MCF 10A (cell line): ENCODE data around the gene SND1. TPM values are rescaled to one million over a fixed set of nuclear protein-coding genes. Genes with fewer than 3 reads are reported as not detected.
A peak's percentile ranks its signal among the peaks of the same experiment; 100 is the strongest.

Experiments used
- BruUV-seq: library from RNA; stranded (reverse); fragments of 400-500 nt; replicated peaks from 2 replicates; lab custom pipeline; 2021; lab: Mats Ljungman, UMichigan
- CTCF ChIA-PET: fragments of 300-600 bp; sonication (Branson Sonifier 250); formaldehyde crosslinking; extraction: SDS; loops from one replicate; lab custom pipeline; 2021; ENCODE audit warnings: antibody characterized with exemption, inconsistent platforms; lab: Yijun Ruan, JAX
- POLR2A ChIA-PET: fragments of 300-600, 350-650 bp; sonication (Branson Sonifier 250); formaldehyde crosslinking; extraction: SDS; loops from one replicate; lab custom pipeline; 2020; ENCODE audit warnings: antibody characterized with exemption, inconsistent platforms; lab: Yijun Ruan, JAX
- DNase-seq: peaks from one replicate; pipeline ENCODE4 v3.0.0-alpha.2; 2018; ENCODE audit not compliant: unreplicated experiment
- H3K27ac Mint-ChIP-seq: one replicate; pipeline ENCODE4 v1.8.0; 2022; ENCODE audit warnings: mild to moderate bottlenecking, low read depth, mixed read lengths; ENCODE audit not compliant: unreplicated experiment
- H3K27me3 Mint-ChIP-seq: one replicate; pipeline ENCODE4 v1.8.0; 2022; ENCODE audit warnings: mixed read lengths; ENCODE audit not compliant: insufficient read depth, unreplicated experiment
- H3K36me3 Mint-ChIP-seq: one replicate; pipeline ENCODE4 v1.8.0; 2022; ENCODE audit warnings: mild to moderate bottlenecking, moderate library complexity, mixed read lengths; ENCODE audit not compliant: insufficient read depth, unreplicated experiment
- H3K4me1 Mint-ChIP-seq: one replicate; pipeline ENCODE4 v1.8.0; 2022; ENCODE audit warnings: mixed read lengths; ENCODE audit not compliant: insufficient read depth, unreplicated experiment
- H3K4me3 Mint-ChIP-seq: one replicate; pipeline ENCODE4 v1.8.0; 2022; ENCODE audit warnings: mild to moderate bottlenecking, moderate library complexity, mixed read lengths; ENCODE audit not compliant: unreplicated experiment
- H3K9me3 Mint-ChIP-seq: one replicate; pipeline ENCODE4 v1.8.0; 2022; ENCODE audit warnings: mixed read lengths; ENCODE audit not compliant: unreplicated experiment
- CTCF ChIP-seq: fragments of 200-600 bp; IDR thresholded peaks from one replicate; pipeline ENCODE4 v1.8.0; 2022; ENCODE audit warnings: antibody characterized with exemption, mild to moderate bottlenecking; ENCODE audit not compliant: unreplicated experiment
- intact Hi-C: fragments of 100-400 bp; cut with micrococcal nuclease; formaldehyde crosslinking; loops from 2 replicates; pipeline ENCODE4 v1.14.1; 2022
- total RNA-seq: library from RNA; stranded (reverse); gene quantifications from 2 replicates; pipeline ENCODE4 v1.2.3, GENCODE V29; 2022

Gene SND1
- total RNA-seq, 1 experiment from 2014 or later, result 297 TPM

GRCh38 chr7:127816354-127817190 lies 164.6 kb downstream of the SND1 start:
- Mint-ChIP-seq H3K4me3 (no peak overlapping the region), H3K9me3 (no peaks in the 10 kb centered on the region), H3K4me1 (peaks cover 21% of the 10 kb centered on the region), H3K27ac (no peak overlapping the region), H3K27me3 (no peaks in the 10 kb centered on the region), H3K36me3 (peaks cover 12% of the 10 kb centered on the region)
- ChIA-PET POLR2A (interaction anchor here (1.0 kb wide), 1 partner anchor 12 kb away, joined by 3 read pairs; no protein-coding TSS in a partner anchor), CTCF (interaction anchor here (0.6 to 1.2 kb wide), 5 partner anchors 13 to 84 kb away, joined by 3 to 5 read pairs (median 4); no protein-coding TSS in a partner anchor)
- intact Hi-C loops, result no loop called here
- no peak for TF ChIP-seq CTCF
- BruUV-seq, result no TSS peak
- no peak for DNase-seq

DNA sequence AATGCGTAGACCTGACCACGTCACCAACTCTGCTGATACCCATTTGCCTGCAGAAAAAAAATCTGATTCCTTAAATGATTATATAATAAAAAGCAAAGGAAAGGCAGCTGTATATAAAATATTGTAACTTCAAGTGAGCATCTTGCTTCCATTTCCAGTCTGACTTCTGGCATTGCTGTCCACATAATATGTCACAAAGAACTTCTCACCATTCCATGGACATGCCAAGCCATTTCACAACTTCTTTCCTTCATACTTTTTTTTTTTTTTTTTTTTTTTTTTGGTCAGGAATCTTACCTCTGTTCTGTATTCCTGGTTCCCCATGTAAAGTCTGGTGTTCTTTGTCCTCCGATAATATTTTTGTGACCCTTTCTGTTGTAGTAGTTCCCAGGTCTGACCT lies 165.5 kb downstream of the SND1 start:
- Mint-ChIP-seq H3K4me3 (no peak overlapping the region), H3K36me3 (peaks cover 11% of the 10 kb centered on the region), H3K27me3 (no peaks in the 10 kb centered on the region), H3K27ac (no peak overlapping the region), H3K4me1 (peaks cover 17% of the 10 kb centered on the region), H3K9me3 (no peaks in the 10 kb centered on the region)
- ChIA-PET CTCF (interaction anchor here (0.7 kb wide), 1 partner anchor 47 kb away, joined by 4 read pairs; no protein-coding TSS in a partner anchor), POLR2A (no interaction called here)
- no peak for TF ChIP-seq CTCF
- BruUV-seq, result no TSS peak
- intact Hi-C loops, result no loop called here
- DNase-seq, result no peak

DNA sequence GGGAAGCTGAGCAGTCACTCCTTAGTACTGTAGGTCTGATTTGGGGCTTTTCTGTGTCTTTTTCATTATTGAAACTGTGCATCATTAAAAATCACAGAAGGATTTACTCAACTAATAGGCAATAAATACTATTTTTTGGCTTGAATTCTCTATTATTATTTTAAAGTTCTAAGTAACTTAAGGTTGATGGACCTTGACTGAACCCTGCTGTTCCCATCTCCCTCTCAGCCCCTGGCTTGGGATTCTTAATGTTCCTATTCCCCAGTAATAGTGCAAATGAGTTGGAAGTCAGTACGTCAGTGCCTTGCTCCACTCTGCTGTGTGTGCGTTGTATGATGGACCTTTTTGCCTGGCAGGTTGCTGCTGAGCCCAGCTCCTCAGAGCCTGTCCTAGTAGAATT lies 166.3 kb downstream of the SND1 start:
- TF ChIP-seq CTCF, result no peak
- Mint-ChIP-seq H3K27me3 (no peaks in the 10 kb centered on the region), H3K27ac (no peak overlapping the region), H3K4me3 (no peak overlapping the region), H3K9me3 (no peaks in the 10 kb centered on the region), H3K36me3 (peaks cover 9% of the 10 kb centered on the region), H3K4me1 (peaks cover 15% of the 10 kb centered on the region)
- ChIA-PET POLR2A (no interaction called here), CTCF (no interaction called here)
- DNase-seq, result no peak
- no TSS peak for BruUV-seq
- intact Hi-C loops, result no loop called here

GRCh38 chr7:127819975-127820731 lies 168.2 kb downstream of the SND1 start:
- intact Hi-C loops, result no loop called here
- ChIA-PET POLR2A (interaction anchor here (0.7 to 1.5 kb wide), 3 partner anchors 10 to 417 kb away, joined by 3 to 5 read pairs (median 4); no protein-coding TSS in a partner anchor), CTCF (interaction anchor here (0.6 to 1.0 kb wide), 3 partner anchors 11 to 112 kb away, joined by 3 to 4 read pairs (median 3); no protein-coding TSS in a partner anchor)
- BruUV-seq, result no TSS peak
- H3K4me3 Mint-ChIP-seq, result no peak overlapping the region
- no peak for TF ChIP-seq CTCF
- H3K4me1 Mint-ChIP-seq, result peaks cover 15% of the 10 kb centered on the region
- DNase-seq, result peak; percentile 39
- H3K27me3 Mint-ChIP-seq, result no peaks in the 10 kb centered on the region
- H3K27ac Mint-ChIP-seq, result no peak overlapping the region
- H3K36me3 Mint-ChIP-seq, result peaks cover 7% of the 10 kb centered on the region
- H3K9me3 Mint-ChIP-seq, result no peaks in the 10 kb centered on the region
